Stimulated activated CD4-positive, alpha-beta T cell treated with anti-CD3 and anti-CD28 coated beads, TNF-alpha, amount 100 ng/mL, for 1 hour (primary cell): ENCODE data around the gene MYH14.

Source experiments
- DNase-seq, 3 donors: peaks; one replicate each; pipeline ENCODE4 v3.0.0-alpha.2; 2020; ENCODE audit warnings: low read depth in 3 of 3, low spot score in 1 of 3

The MYH14 gene

DNA sequence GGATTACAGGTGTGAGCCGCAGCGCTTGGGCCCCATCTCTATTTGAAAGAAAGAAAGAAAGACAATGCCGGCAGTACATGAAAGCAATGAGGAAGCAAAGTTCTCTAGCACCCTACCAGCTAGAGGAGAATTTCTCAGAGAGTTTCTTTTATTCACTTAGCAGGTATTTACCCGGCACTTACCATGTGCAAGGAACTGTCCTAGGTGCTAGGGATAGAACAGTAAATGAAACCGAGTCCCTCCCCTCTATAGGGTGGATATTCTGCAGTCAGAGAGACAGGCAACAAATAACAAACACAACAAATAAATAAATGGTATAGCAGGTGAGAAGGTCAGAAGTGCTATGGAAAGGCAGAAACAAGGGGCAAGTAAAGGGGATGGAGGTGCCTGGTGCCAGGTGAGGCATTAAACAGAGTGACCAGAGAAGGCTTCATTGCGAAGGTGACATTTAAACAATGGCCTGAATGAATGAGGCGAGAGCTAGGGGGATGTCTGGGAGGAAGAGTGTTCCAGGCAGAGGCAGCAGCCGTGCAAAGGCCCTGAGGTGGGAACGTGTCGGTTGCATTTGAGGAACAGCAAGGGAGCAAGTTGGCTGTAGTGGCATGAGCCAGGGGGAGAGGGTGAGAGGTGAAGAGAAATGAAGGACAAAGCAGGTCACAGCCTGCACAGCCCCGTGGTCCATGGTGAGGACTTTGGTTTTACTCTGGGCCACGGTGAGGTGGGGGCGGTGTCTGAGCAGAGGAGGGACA, 10.8 kb upstream of the MYH14 start:
- no peak for DNase-seq

DNA sequence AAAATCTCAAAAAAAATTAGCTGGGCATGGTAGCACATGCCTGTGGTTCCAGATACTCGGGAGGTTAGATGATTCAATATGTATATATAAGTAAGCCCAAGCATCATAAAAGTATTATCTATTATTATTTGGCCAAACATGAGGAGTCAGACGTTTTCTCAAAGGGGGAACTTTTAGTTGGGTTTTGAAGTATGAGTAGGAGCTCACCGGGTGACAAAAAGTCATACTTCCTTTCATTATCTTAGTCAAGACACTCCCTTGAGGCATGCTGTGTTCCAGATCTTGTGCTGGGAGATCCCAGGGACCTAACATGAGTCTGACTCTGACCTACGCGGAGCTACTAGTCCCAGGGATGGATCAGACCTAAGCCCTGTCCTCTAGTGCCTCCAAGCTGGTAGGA, 8.2 kb upstream of the MYH14 start:
- DNase-seq = no peak

DNA sequence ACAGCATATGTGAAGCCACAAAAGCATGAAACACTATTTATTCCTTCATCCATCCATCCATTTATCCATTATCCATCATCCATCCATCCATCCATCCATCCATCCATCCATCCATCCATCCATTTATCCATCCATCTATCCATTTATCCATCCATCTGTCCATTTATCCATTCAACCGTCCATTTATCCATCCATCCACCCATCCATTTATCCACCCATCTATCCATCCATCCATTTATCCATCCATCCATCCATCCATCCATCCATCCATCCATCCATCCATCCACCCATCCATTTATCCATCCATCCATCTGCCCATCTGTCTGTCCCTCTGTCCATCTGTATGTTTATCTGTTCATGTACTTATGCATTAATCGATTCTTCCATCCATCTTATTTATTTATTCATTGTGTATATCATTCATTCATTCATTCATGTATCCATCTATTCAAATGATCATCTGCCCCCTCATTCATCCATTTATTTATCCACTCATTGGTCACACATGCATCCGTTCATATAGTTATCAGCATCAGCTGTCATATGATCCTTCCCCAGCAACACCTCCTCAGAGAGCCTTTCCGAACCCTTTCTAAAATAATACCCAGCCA, 7.0 kb upstream of the MYH14 start:
- no peak for DNase-seq

DNA sequence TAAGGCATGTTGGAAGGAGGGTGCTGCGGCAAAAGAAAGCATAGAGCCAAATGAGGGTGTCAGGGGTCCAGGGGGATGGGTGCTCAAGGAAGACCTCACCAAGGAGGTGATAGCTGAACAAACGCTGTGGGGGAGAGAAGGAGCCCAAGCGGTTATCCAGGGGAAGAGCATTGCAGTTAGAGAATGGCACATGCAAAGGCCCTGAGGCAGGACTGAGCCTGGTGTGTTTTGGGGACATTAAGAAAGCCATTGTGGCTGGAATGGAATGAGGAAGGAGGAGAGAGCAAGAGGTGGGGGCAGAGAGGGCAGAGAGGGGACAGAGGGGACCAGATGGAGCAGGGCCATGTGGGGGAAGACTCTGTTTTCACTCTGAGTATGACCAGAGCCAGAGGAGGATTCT, 6.1 kb upstream of the MYH14 start:
- no peak for DNase-seq

DNA sequence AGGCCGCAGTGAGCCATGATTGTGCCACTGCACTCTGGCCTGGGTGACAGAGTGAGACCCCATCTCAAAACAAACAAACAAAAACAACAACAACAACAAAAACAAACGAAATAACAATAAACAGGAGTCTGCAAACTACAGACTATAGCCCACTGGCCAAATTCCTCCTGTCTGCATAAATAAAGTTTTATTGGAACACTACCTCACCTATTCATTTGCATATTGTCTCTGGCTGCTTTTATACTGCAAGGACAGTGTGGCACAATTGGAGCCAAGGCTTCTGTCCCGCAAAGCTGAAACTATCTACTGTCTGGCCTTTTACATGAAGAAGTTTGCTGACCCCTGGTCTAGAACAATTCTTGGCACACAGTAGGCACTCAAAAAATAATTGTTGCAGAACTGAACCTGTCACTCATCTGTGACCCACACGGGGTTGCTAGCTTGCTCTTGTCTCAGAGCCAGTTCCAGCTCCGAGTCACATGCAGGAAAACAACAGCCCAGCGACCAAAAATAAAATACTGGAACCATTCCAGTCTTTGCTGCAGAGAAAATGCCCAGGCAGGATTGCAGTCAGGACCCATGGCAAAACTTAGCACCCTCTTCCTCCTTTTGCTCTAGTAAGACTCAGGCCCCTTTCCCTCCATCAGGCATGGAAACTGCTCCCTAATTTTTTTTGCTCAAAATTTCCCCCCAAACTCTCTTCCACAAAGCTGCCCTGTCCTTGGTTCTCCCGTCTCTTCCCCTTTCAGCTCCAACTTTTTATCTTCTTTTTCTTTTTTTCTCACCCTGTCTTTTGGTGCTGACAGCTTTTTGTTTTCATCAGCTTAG, 4.8 kb upstream of the MYH14 start:
- DNase-seq = no peak

DNA sequence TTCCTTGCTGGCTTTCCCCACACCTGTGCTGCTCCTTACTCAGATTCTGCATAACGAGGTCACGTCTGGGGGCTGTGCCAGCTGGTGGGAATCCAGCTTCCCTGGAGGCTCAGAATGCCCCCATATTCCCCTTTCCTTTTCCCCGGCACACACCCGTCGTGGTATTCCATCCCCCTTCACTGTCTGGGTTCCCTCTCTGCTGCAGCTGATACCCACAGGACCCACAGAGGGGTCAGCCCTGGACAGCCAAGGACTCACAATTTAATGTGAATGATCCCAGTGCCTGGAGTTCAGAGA, 4.2 kb upstream of the MYH14 start:
- no peak for DNase-seq

DNA sequence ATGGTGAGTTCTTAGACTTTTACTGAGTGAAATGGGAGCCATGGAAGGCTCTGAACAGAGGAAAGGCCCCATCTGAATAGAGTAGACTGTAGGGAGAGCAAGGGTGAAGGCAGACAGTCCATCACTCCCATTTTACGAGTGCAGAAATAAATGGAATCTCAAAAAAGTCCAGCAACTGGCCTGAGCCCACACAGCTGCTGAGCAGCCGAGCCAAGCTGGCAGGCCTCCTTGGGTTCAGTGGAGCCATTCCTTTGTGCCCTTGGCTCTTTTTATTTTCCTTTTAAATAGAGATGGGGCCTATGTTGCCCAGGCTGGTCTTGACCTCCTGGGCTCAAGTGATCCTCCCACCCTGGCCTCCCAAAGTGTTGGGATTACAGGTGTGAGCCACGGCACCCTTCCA, 1.0 kb upstream of the MYH14 start:
- DNase-seq = no peak

DNA sequence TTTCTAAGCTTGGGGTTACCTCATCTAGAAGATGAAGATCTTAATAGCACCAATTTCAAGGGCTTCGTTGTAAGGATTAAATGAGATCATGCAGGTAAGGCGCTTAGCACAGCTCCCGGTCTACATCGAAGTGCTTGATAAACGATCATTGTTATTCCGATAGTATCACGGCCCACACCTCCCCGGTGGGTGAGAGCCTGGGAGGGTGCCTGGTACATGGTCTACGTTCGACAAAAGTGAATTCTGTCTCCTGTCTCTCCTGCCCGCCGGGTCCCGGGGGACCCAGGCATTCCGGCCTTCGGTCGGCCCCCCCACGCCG, 501 bp upstream of the MYH14 start:
- no peak for DNase-seq

DNA sequence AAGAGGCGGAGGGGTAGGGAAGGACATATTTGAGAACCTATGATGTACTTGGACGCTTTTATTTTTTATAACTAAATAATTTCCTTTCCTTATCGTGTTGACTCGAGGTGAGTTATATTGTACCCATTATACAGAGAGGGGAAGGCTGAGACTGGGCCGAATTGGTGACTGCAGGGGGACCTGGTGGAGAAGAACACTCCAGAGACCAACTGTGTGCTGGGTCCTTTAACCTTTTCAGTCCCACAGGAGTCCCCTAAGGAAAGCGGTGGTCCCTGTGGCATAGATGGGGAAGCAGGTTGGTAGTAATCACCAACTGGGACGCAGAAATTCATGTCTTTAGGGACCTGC, 633 bp downstream of the MYH14 start:
- DNase-seq = no peak

DNA sequence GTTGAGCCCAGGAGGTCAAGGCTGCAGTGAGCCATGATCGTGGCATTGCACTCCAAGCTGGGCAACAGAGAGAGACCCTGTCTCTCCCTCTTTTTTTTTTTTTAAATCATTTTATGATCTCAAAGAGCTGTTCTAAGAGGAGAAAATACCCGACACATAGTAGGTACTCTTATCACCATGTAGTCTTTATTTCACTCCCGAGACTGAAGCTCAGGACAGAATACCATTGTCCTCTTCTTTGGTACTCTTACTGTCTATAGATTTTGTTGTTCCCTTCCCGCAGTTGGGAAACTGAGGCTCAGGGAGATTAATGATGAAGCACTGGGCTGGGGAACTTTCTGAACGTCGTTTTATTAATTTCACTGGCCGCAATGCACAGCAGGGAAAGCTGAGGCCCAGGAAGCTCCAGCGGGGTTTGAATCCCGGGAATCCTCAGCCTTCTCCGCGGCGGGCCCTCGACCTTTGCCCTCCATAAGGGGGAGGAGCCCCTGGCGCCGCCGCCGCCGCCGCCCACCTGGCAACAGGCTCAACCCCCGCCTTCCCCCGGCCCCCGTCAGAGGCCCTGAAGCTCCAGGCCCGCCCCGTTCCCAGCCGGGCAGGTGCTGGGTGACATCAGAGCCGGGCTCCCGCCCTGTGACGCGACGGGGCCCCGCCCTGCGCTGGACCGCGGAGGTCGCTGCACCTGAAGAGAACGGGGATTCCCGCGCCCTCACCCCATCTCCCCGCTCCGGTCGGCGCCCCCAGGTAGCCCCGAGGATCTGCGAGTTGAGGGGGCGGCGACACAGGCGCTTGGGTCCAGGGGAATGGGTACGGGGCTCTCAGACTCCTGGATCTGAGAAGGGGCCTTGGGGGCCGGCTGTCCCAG, 1.6 kb downstream of the MYH14 start:
- no peak for DNase-seq

DNA sequence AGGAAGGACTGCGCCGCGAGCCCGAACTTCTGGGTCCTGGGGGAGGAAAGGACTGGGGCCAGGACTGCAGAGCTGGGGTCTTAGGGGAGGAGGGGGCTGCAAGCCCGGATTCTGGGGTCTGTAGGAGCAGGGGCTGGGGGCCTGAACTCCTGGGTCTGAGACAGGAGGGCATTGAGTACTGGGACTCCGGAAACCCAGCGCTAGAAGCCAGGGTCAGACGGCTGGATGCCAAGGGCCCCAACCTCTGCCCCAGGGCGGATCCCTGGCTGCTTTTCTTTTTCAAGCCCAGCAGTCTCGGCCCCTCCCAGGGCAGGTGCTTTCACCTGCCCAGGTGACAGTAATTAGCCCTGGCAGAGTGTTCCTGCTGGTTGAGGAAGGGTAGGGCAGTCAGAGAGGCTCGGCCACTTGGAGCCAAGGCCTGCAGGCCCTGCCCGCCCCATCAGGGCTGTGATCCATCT, 2.3 kb downstream of the MYH14 start:
- DNase-seq = no peak

DNA sequence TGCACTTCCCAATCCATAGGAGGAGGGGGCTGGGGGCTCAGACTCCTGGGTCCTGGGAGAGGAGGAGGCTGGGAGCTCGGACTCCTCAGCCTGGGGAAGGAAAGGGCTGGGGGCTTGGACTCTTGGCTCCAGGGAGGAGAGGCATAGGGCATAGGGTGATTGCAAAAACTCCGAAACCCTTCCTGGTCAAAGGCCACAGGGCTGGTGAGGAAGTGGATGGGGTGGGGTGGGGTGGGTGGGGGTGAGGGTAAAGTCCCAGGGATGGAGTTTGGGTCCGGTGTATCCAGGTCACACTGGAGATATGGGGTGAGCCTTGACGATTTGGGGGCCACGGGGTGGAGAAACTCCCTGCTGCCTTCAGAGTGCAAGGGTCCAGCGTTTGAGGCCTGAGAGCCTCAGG, 2.8 kb downstream of the MYH14 start:
- no peak for DNase-seq

DNA sequence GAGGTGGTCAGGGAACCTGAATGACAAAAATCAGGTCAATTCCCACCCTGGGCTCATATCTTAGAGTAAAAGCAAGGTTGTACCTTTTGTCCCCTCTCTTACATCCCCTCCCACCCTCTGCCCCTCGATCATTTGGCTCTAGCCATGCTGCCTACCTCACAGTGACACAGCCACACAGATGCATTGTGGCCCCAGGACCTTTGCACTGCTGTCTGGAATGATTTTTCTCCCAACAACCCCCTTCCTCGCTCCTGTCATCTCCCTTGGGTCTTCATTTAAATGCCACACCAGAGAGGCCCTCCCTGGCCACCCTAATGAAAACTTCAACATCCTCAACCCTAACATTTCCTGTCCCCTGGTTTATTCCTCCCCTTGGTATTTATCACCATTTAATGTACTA, 4.3 kb downstream of the MYH14 start:
- DNase-seq = no peak

DNA sequence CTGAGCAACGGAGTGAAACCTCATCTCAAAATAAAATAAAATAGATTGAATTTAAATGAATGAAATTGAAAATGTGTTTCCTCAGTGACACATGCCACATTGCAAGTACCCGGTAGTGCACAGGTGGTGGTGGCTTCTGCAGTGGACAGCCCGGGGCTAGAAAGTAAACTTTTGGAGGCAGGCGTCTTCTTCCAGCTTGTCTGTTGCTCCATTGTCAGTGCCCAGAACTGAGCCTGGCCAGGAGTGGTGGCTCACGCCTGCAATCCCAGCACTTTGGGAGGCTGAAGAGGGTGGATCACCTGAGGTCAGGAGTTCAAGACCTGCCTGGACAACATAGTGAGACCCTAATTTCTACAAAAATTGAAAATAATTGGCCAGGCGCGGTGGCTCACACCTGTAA, 5.7 kb downstream of the MYH14 start:
- DNase-seq = no peak

DNA sequence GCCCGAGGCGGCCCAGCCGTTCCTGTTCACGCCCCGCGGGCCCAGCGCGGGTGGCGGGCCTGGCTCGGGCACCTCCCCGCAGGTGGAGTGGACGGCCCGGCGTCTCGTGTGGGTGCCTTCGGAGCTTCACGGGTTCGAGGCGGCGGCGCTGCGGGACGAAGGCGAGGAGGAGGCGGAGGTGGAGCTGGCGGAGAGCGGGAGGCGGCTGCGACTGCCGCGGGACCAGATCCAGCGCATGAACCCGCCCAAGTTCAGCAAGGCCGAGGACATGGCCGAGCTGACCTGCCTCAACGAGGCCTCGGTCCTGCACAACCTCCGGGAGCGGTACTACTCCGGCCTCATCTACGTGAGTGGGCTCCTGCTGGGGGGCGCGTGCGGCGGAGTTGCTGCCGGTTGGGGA, 7.0 kb downstream of the MYH14 start:
- no peak for DNase-seq

DNA sequence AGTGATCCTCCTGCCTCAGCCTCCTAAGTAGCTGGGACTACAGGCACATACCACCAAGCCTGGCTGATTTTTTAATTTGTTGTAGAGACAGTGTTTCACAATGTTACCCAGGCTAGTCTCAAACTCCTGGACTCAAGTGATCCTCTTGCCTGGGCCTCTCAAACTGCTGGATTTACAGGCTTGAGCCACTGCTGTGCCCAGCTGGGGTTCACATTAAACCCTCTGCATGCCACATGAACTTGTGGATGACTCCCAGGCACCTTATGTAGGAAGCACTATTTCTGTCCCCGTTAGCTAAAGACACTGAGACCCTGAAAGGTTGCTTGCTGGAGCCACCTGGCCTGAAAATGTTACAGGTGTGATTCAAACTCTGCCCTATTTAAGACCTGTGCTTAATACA, 10.5 kb downstream of the MYH14 start:
- DNase-seq = no peak

DNA sequence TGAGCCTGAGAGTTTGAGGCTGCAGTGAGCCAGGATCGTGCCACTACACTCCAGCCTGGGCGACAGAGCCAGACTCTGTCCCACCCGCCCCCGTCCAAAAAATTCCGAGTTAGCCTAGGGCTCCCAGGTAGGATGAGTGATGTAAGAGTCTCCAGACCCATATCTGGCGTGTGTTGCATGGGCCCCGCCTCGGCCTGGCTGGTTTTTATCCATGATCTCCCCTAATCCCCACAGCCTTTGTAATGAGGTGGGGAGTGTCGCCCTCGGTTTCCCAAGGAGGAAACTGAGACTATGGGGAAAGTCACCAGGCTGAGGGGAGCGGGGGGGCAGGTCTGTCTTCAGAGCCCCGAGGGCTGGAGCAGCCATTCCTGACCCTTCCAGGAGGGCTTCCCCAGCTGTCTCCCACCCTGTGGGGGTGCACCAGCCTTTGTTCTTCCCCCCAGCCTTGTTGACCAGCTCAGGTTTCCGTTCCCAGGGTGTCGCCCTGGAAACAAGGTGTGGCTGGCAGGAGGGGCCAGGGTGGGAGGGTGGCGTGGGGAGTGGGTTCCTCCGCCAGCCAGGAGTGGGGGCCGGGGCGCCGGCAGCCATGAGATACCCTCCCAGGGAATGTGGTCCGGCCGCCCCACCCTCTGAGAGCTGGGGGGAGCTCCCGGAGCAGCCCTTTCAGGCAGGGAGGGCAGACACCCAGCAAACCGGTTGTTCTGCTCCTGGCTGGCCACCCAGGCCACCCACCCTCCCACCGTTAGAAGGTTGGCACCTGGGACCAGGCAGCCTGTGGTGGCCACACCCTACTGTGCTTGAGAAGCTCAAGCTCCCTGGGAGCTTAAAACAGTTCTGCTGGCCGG, 11.5 kb downstream of the MYH14 start:
- DNase-seq = no peak

DNA sequence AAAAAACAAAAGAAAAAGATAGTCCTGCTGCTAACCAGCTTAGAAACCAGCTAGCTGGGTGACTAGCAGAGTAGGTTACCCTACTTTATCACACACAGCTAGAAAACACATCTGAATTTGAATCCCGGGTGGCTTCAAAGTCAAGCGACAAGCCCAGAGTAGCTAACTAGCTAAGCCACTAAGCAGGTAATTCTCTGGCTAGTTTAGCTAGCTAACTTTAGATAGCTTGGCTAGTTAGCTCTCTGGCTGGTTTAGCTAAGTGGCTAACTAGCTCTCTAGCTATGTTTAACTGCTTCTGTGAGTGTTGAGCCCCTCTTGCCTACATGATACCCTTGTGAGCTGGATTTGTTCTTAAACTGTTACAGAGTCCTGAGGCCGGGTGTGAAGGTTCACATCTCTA, 12.4 kb downstream of the MYH14 start:
- no peak for DNase-seq

DNA sequence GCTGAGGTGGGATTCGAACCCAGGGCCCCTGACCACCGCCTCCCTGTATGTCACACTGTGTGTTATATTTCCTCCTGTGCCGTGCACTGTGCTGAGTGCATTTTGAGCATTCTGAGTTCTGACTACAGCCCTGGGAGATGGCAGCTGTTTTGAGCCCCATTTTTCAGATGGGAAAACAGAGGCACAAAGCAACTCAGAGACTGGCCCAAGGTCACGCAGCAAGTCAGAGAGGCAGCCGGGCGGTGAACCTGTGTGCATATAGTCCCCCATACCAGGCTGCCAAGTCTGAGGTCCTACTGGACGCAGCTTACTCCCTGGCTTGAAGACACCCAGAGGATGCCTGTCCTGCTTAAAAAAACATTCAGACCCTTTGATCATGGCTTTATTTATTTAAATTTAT, 17.7 kb downstream of the MYH14 start:
- no peak for DNase-seq

DNA sequence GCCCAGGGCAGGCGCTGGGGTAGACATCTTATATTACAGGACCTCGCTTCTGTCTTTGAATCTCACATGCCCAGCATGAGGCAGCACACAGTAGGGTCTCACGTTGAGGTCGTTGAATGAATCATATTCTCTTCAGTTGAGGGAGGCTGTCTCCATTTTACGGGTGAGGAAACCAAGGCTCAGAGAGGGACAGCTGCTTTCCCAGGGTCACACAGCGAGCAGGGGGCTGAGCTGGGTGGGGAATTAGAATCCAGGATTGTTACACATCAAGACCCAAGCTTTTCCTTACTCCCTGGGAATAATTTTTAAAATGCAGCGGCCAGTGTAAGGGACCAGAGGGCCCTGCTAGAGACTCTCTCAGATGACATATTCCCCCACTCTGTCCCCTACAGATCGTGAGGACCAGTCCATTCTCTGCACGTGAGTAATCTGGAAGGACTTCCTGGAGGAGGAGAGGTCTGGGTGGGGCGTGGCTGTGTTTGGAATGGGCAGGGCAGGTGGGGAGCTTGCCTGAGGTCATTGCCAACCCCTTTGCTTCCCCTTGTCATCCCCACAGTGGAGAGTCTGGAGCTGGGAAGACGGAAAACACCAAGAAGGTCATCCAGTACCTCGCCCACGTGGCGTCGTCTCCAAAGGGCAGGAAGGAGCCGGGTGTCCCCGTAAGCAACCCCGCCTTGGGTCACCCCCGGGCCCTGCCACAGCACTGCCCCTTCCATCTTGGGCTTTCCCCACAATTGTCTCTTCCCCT, 19.4 kb downstream of the MYH14 start:
- no peak for DNase-seq
